H1 (cell line): Measurements from ENCODE around the gene ALDH1A3. TPM values are rescaled to one million over a fixed set of nuclear protein-coding genes. Genes with fewer than 3 reads are reported as not detected.

Experiments used
- CTCF ChIA-PET: fragments of 300-600 bp; sonication (Branson Sonifier 250); formaldehyde crosslinking; loops from one replicate; lab custom pipeline; 2021; ENCODE audit not compliant: partially characterized antibody; lab: Charles Lee
- POLR2A ChIA-PET: fragments of 300-600 bp; sonication (Branson Sonifier 250); formaldehyde crosslinking; loops from one replicate; lab custom pipeline; 2021; ENCODE audit warnings: inconsistent platforms; ENCODE audit not compliant: partially characterized antibody; lab: Charles Lee
- DNase-seq, 2 experiments: peaks; one replicate each; pipeline versions ENCODE4 v3.0.0 to v3.0.0-alpha.2; 2010 to 2022; ENCODE audit warnings: low spot score in 2 of 2, low read depth in 1 of 2, mixed read lengths in 1 of 2
- FAIRE-seq: peaks from 2 replicates; lab custom pipeline; 2011; peaks lifted over from hg19 to GRCh38; lab: Jason Lieb, UNC
- H2AFZ ChIP-seq: 2 replicates; pipeline ENCODE4 v1.8.1; 2012; ENCODE audit warnings: low read length, inconsistent platforms
- H2AK5ac ChIP-seq: 2 replicates; pipeline ENCODE4 v1.6.1; 2013; ENCODE audit warnings: low read depth, low read length
- H2BK120ac ChIP-seq: replicated peaks from 2 replicates; pipeline ENCODE3; 2013; ENCODE audit warnings: low read depth, low read length, inconsistent platforms
- H2BK12ac ChIP-seq: 2 replicates; pipeline ENCODE4 v1.6.1; 2013; ENCODE audit warnings: low read depth, low read length
- H2BK15ac ChIP-seq: 2 replicates; pipeline ENCODE4 v1.6.1; 2013; ENCODE audit warnings: low read length
- H2BK20ac ChIP-seq: 2 replicates; pipeline ENCODE4 v1.6.1; 2013; ENCODE audit warnings: low read length
- H2BK5ac ChIP-seq: 2 replicates; pipeline ENCODE4 v1.6.1; 2013; ENCODE audit warnings: low read depth, low read length
- H3K14ac ChIP-seq: 2 replicates; pipeline ENCODE4 v1.6.1; 2013; ENCODE audit warnings: inconsistent platforms; ENCODE audit not compliant: insufficient read length
- H3K18ac ChIP-seq: 2 replicates; pipeline ENCODE4 v1.6.1; 2013; ENCODE audit warnings: low read length; ENCODE audit errors: extremely low read depth
- H3K23ac ChIP-seq: 2 replicates; pipeline ENCODE4 v1.6.1; 2013; ENCODE audit warnings: inconsistent platforms; ENCODE audit not compliant: insufficient read length
- H3K23me2 ChIP-seq: 2 replicates; pipeline ENCODE4 v1.6.1; 2013; ENCODE audit warnings: low read depth, low read length
- H3K27ac ChIP-seq: 2 replicates; pipeline ENCODE4 v1.6.1; 2011; ENCODE audit warnings: low read depth, low read length, inconsistent platforms
- H3K27me3 ChIP-seq, 4 experiments: replicated peaks in 1 of 4; 1 replicate in 1 of 4; 2 replicates in 3 of 4; pipeline versions ENCODE4 v1.6.1 to v1.8.1; 2011 to 2013; ENCODE audit warnings: low read length in 3 of 4, mild to moderate bottlenecking in 3 of 4, inconsistent platforms in 2 of 4, mixed read lengths in 2 of 4, moderate library complexity in 1 of 4; ENCODE audit not compliant: control insufficient read depth in 3 of 4, insufficient read depth in 3 of 4; ENCODE audit errors: extremely low read depth in 1 of 4
- H3K36me3 ChIP-seq, 4 experiments: 2 replicates each; pipeline versions ENCODE4 v1.6.1 to v1.8.1; 2011 to 2013; ENCODE audit warnings: mild to moderate bottlenecking in 4 of 4, low read length in 3 of 4, moderate library complexity in 2 of 4, control low read depth in 1 of 4, inconsistent platforms in 1 of 4; ENCODE audit not compliant: insufficient read depth in 4 of 4, control insufficient read depth in 2 of 4
- H3K4ac ChIP-seq: replicated peaks from 2 replicates; pipeline ENCODE3; 2013; ENCODE audit warnings: low read length, low read depth, mixed read lengths, inconsistent platforms; ENCODE audit not compliant: insufficient read length
- H3K4me1 ChIP-seq, 4 experiments: replicated peaks in 1 of 4; 1 replicate in 1 of 4; 2 replicates in 3 of 4; pipeline versions ENCODE4 v1.6.1 to v1.8.1; 2011 to 2013; ENCODE audit warnings: low read length in 3 of 4, inconsistent platforms in 2 of 4, mixed read lengths in 1 of 4; ENCODE audit not compliant: insufficient read depth in 4 of 4, control insufficient read depth in 3 of 4
- H3K4me2 ChIP-seq, 2 experiments: 2 replicates each; pipeline versions ENCODE4 v1.6.1 to v1.8.1; 2011 to 2013; ENCODE audit warnings: low read depth in 2 of 2, low read length in 2 of 2, control low read depth in 1 of 2, inconsistent platforms in 1 of 2, mild to moderate bottlenecking in 1 of 2; ENCODE audit not compliant: insufficient read depth in 1 of 2
- H3K4me3 ChIP-seq, 4 experiments: fragments of 200-600, 300-600 bp in 1 of 4; sonication (generic), shearing (Covaris generic), sonication (Bioruptor Twin) in 1 of 4; 2 replicates each; pipeline versions ENCODE4 v1.5.1 to v1.8.1; 2011 to 2016; ENCODE audit warnings: low read length in 4 of 4, low read depth in 3 of 4, control low read depth in 2 of 4, inconsistent platforms in 2 of 4, mild to moderate bottlenecking in 2 of 4, mixed read lengths in 1 of 4, moderate library complexity in 1 of 4; ENCODE audit not compliant: insufficient read depth in 2 of 4; ENCODE audit errors: extremely low read depth in 1 of 4
- H3K56ac ChIP-seq: replicated peaks from 2 replicates; pipeline ENCODE3; 2013; ENCODE audit warnings: low read depth, mild to moderate bottlenecking, mixed read lengths, low read length, inconsistent platforms; ENCODE audit not compliant: insufficient read length
- H3K79me1 ChIP-seq: 2 replicates; pipeline ENCODE4 v1.6.1; 2013; ENCODE audit warnings: low read depth, low read length, control low read depth
- H3K79me2 ChIP-seq, 2 experiments: 2 replicates each; pipeline versions ENCODE4 v1.6.1 to v1.8.1; 2012 to 2013; ENCODE audit warnings: low read length in 2 of 2, mild to moderate bottlenecking in 2 of 2, inconsistent platforms in 1 of 2; ENCODE audit not compliant: insufficient read depth in 2 of 2, control insufficient read depth in 1 of 2
- H3K9ac ChIP-seq, 4 experiments: replicated peaks in 1 of 4; 1 replicate in 1 of 4; 2 replicates in 3 of 4; pipeline versions ENCODE4 v1.6.1 to v1.8.1; 2011 to 2013; ENCODE audit warnings: low read depth in 3 of 4, low read length in 3 of 4, control low read depth in 2 of 4, mild to moderate bottlenecking in 2 of 4, moderate library complexity in 2 of 4, inconsistent platforms in 1 of 4; ENCODE audit errors: extremely low read depth in 1 of 4
- H3K9me3 ChIP-seq, 2 experiments: 2 replicates each; pipeline versions ENCODE4 v1.6.1 to v1.8.1; 2012 to 2013; ENCODE audit warnings: mild to moderate bottlenecking in 2 of 2, moderate library complexity in 2 of 2, control low read depth in 1 of 2, inconsistent platforms in 1 of 2, low read depth in 1 of 2, low read length in 1 of 2, mixed read lengths in 1 of 2; ENCODE audit not compliant: insufficient read depth in 2 of 2
- H4K20me1 ChIP-seq, 2 experiments: replicated peaks in 1 of 2; 2 replicates each; pipeline versions ENCODE3 to v1.8.1; 2011 to 2013; ENCODE audit warnings: inconsistent platforms in 2 of 2, low read length in 2 of 2, mild to moderate bottlenecking in 1 of 2; ENCODE audit not compliant: insufficient read depth in 2 of 2, control insufficient read depth in 1 of 2
- H4K5ac ChIP-seq: 2 replicates; pipeline ENCODE4 v1.6.1; 2013; ENCODE audit warnings: low read length, low read depth, mixed read lengths, inconsistent platforms; ENCODE audit not compliant: insufficient read length
- H4K8ac ChIP-seq: 2 replicates; pipeline ENCODE4 v1.8.0; 2013; ENCODE audit warnings: mild to moderate bottlenecking, moderate library complexity, low read length, inconsistent platforms; ENCODE audit not compliant: insufficient read depth; ENCODE audit errors: extremely low read depth
- H4K91ac ChIP-seq: replicated peaks from 2 replicates; pipeline ENCODE3; 2013; ENCODE audit warnings: low read length, mixed read lengths, inconsistent platforms; ENCODE audit not compliant: insufficient read length
- KDM1A ChIP-seq: fragments of 200-600, 300-600 bp; sonication (generic); IDR thresholded peaks from 2 replicates; pipeline ENCODE4 v1.7.1; 2016; ENCODE audit warnings: mild to moderate bottlenecking, low read length, borderline replicate concordance
- KDM4A ChIP-seq: IDR thresholded peaks from one replicate; pipeline ENCODE4 v1.7.1; 2012; ENCODE audit warnings: low read depth, mild to moderate bottlenecking, moderate library complexity, low read length, inconsistent platforms; ENCODE audit not compliant: severe bottlenecking
- RAD21 ChIP-seq, 2 experiments: IDR thresholded peaks in 1 of 2; conservative IDR thresholded peaks in 1 of 2; 2 replicates each; pipeline ENCODE4 v1.6.1; 2011; ENCODE audit warnings: low read depth in 2 of 2, low read length in 2 of 2, improper control_type of control experiment in 1 of 2, inconsistent platforms in 1 of 2, mild to moderate bottlenecking in 1 of 2, moderate library complexity in 1 of 2
- WGBS, 2 experiments: shearing (Covaris generic) in 1 of 2; methylation state at CpG; one replicate each; pipeline versions ENCODE4 v1.1.6 to v1.1.7; 2013 to 2015; ENCODE audit warnings: low lambda C conversion rate in 2 of 2, mixed read lengths in 2 of 2, inconsistent platforms in 1 of 2, low coverage in 1 of 2, missing lambda C conversion rate in 1 of 2; ENCODE audit not compliant: insufficient replicate concordance in 2 of 2, insufficient coverage in 1 of 2, insufficient read length in 1 of 2; ENCODE audit errors: extremely low coverage in 1 of 2, missing lambda C conversion rate in 1 of 2; 5-methylcytosine and 5-hydroxymethylcytosine counted together
- polyA plus RNA-seq, 7 experiments: library from polyadenylated mRNA; depleted of rRNA in 3 of 7; stranded (reverse) in 5 of 7; unstranded in 2 of 7; fragments of >200 nt in 5 of 7; fragments of 200-250 nt in 2 of 7; gene quantifications; 1 replicate in 5 of 7; 2 replicates in 1 of 7; 4 replicates in 1 of 7; pipeline versions ENCODE4 v1.2.1 to v1.2.3, GENCODE V29; 2011 to 2013; ENCODE audit warnings: missing spikeins in 2 of 7, mixed read lengths in 2 of 7
- total RNA-seq: library from RNA; stranded (reverse); fragmentation: NEBNext Ultra II Directional; extraction: Animal tissue kit (Norgen Biotek cat#: 25700); gene quantifications from 2 replicates; pipeline ENCODE4 v1.2.1, GENCODE V29; 2021

Gene ALDH1A3
- total and polyA plus RNA-seq, 2 of the 8 experiments (the other 6 are each of a cell fraction or from before 2014, with no cell fraction given) = 2.2 to 5.5 TPM

DNA sequence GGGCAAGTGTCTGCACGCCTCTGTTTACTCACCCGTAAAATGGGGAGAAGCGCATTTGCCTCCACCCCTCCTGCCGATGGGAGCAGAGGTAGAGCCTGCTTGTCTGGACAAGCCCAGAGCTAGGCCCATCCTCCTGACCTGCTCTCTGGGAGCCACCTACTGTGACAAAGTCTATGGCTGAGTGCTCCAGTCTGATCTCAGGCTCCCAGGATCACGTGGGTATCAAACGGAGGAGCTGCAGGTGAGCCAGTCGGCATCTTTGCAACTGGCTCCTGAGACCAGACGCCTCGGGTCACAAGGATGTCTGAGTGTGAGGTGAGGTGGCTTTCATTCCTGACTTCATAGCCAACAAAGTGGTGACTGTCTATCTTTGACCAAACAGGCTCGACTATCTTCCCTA is 2.1 kb upstream of the ALDH1A3 start:
- Histone ChIP-seq H3K27me3 (peaks cover 16 to 52% (median 47%) of the 10 kb centered on the region in 4 experiments), H3K36me3 (no peaks in the 10 kb centered on the region; a peak in 1 of 8 replicates), H4K91ac (no peak overlapping the region), H3K4ac (no peak overlapping the region), H3K4me3 (no peak overlapping the region)
- TF ChIP-seq KDM1A (0 out of 2 replicates have a peak, but pooled peaks have one; percentile 64), KDM4A (no peak), RAD21 (IDR thresholded peaks at IDR 0.05 in 1 of 2, conservative IDR thresholded peaks at IDR 0.05 in 1 of 2; ENCODE audit: low read depth in 2 of 2, low read length in 2 of 2) (no peak)
- TF ChIP-seq, all 59 proteins: peak for 1
- H2BK5ac ChIP-seq = no peak overlapping the region
- no peaks in the 10 kb centered on the region for H3K9me3 ChIP-seq
- H4K20me1 ChIP-seq = no peaks in the 10 kb centered on the region
- no peak overlapping the region for H2AFZ ChIP-seq
- H2BK15ac ChIP-seq = no peak overlapping the region
- peaks cover 0 to 13% (median 8%) of the 10 kb centered on the region in 4 experiments; a peak in 5 of 7 replicates for H3K4me1 ChIP-seq
- no peak overlapping the region for H3K4me2 ChIP-seq
- no peak overlapping the region for H2BK20ac ChIP-seq
- no peak overlapping the region for H3K56ac ChIP-seq
- WGBS, 2 experiments = 85% methylated on average over 10 of the region's 10 CpGs; no CpG with 5 or more reads in 1 of the 2 experiments
- 0 out of 2 replicates have a peak overlapping the region, but pooled peaks have one; percentile 69 for H2AK5ac ChIP-seq
- H3K79me1 ChIP-seq = no peaks in the 10 kb centered on the region
- FAIRE-seq (no peak), DNase-seq (no peak)
- no peak overlapping the region for H3K18ac ChIP-seq
- no peak overlapping the region for H4K5ac ChIP-seq
- no peak overlapping the region for H3K27ac ChIP-seq
- no peak overlapping the region for H2BK120ac ChIP-seq
- peaks cover 12% of the 10 kb centered on the region; the same call in 1 of the 2 replicates for H3K23me2 ChIP-seq
- H3K79me2 ChIP-seq = no peaks in the 10 kb centered on the region
- peak overlapping the region; percentile 69; the same call in 1 of the 2 replicates for H2BK12ac ChIP-seq
- no peak overlapping the region for H3K14ac ChIP-seq
- no peak overlapping the region for H3K23ac ChIP-seq
- ChIA-PET POLR2A (interaction anchor here (1.1 kb wide), 1 partner anchor 187 kb away, joined by 3 read pairs; no protein-coding TSS in a partner anchor), CTCF (interaction anchor here (0.9 to 5.3 kb wide), 14 partner anchors 9 to 527 kb away, joined by 3 to 34 read pairs (median 6); partner anchors contain the start of gene LRRK1)
- no peak overlapping the region for H4K8ac ChIP-seq
- no peak overlapping the region for H3K9ac ChIP-seq
